Measurements from ENCODE around the gene TICAM1.

DNA sequence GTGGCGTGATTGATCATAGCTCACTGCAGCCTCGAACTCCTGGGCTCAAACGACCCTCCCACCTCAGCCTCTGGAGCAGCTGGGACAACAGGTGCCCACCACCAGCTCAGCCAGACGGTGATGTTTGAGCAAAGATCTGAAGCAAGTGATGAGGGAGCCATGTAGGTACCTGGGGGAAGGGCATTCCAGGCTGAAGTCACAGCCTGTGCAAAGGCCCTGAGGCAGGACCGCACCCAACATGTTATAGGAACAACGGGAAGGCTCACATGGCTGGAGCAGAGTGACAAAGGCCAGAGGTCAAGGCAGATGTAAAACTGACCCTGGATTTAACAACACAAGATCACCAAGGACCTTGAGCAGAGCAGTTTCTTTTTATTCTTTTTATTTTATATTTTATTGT, 25.1 kb downstream of the TICAM1 start:
- no peak for TF ChIP-seq CBX5 (IDR thresholded peaks at IDR 0.05; ENCODE audit: low read depth)
- TF ChIP-seq EP300 (IDR thresholded peaks at IDR 0.05; ENCODE audit: borderline replicate concordance in 1 of 2, control insufficient read depth in 1 of 2, low read depth in 2 of 2, low read length in 2 of 2) = no peak
- no peak for TF ChIP-seq POLR2A (IDR thresholded peaks at IDR 0.05; ENCODE audit: low read depth, low read length)
- TF ChIP-seq, protein P1, sequence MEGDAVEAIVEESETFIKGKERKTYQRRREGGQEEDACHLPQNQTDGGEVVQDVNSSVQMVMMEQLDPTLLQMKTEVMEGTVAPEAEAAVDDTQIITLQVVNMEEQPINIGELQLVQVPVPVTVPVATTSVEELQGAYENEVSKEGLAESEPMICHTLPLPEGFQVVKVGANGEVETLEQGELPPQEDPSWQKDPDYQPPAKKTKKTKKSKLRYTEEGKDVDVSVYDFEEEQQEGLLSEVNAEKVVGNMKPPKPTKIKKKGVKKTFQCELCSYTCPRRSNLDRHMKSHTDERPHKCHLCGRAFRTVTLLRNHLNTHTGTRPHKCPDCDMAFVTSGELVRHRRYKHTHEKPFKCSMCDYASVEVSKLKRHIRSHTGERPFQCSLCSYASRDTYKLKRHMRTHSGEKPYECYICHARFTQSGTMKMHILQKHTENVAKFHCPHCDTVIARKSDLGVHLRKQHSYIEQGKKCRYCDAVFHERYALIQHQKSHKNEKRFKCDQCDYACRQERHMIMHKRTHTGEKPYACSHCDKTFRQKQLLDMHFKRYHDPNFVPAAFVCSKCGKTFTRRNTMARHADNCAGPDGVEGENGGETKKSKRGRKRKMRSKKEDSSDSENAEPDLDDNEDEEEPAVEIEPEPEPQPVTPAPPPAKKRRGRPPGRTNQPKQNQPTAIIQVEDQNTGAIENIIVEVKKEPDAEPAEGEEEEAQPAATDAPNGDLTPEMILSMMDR (IDR thresholded peaks at IDR 0.05 in 2 of 3, conservative IDR thresholded peaks at IDR 0.05 in 1 of 3; ENCODE audit: control insufficient read depth in 2 of 3, extremely low read depth in 1 of 3, insufficient read depth in 1 of 3, low read depth in 3 of 3, low read length in 3 of 3) = no peak
- no peak for TF ChIP-seq SPI1 (IDR thresholded peaks at IDR 0.05; ENCODE audit: borderline replicate concordance, insufficient read depth, low read depth, low read length)
- TF ChIP-seq PAX8 (IDR thresholded peaks at IDR 0.05) = no peak
- TF ChIP-seq POLR2AphosphoS5 (IDR thresholded peaks at IDR 0.05; ENCODE audit: low read length) = no peak
- no peak for TF ChIP-seq EZH2 (IDR thresholded peaks at IDR 0.05; ENCODE audit: borderline replicate concordance, control insufficient read depth, low read depth, low read length)
